GM12878 (cell line): ENCODE results near the gene LRIT2. TPM values are rescaled to one million over a fixed set of nuclear protein-coding genes. Genes with fewer than 3 reads are reported as not detected.

Source experiments
- ATAC-seq: fragments of 200-7000 bp; cut with Tn5 transposase; 3 replicates; pipeline ENCODE4 v1.9.1; 2020; ENCODE audit warnings: mild to moderate bottlenecking, moderate library complexity
- BruUV-seq: library from RNA; stranded (reverse); fragments of 400-500 nt; replicated peaks from 2 replicates; lab custom pipeline; 2021; lab: Mats Ljungman, UMichigan
- CTCF ChIA-PET: fragments of 300-600 bp; sonication (Branson Sonifier 250); formaldehyde crosslinking; extraction: SDS; loops from one replicate; lab custom pipeline; 2021; ENCODE audit warnings: inconsistent platforms; lab: Yijun Ruan, JAX
- POLR2A ChIA-PET: fragments of 350-600 bp; formaldehyde crosslinking; extraction: SDS; loops from one replicate; lab custom pipeline; 2021; ENCODE audit warnings: inconsistent platforms; lab: Charles Lee
- RAD21 ChIA-PET: fragments of 300-600 bp; sonication (Branson Sonifier 250); formaldehyde crosslinking; loops from one replicate; lab custom pipeline; 2023; ENCODE audit warnings: antibody characterized with exemption; ENCODE audit not compliant: unreplicated experiment; lab: Charles Lee
- SMC1A ChIA-PET: fragments of 300-600 bp; sonication (Branson Sonifier 250); formaldehyde crosslinking; loops from one replicate; lab custom pipeline; 2023; ENCODE audit not compliant: unreplicated experiment, uncharacterized antibody; lab: Charles Lee
- DNase-seq: peaks from one replicate; pipeline ENCODE4 v3.0.0-alpha.2; 2011; ENCODE audit warnings: low read depth, low spot score
- FAIRE-seq: peaks from 3 replicates; lab custom pipeline; 2011; peaks lifted over from hg19 to GRCh38; lab: Jason Lieb, UNC
- H2AFZ ChIP-seq: 2 replicates; pipeline ENCODE4 v1.6.0; 2011; ENCODE audit warnings: low read depth, low read length, control low read depth; ENCODE audit not compliant: control insufficient read depth
- H3K27ac ChIP-seq: 2 replicates; pipeline ENCODE4 v1.5.1; 2011; ENCODE audit warnings: control low read depth; ENCODE audit not compliant: control insufficient read depth, insufficient read depth
- H3K27me3 ChIP-seq, 2 experiments: replicated peaks in 1 of 2; 2 replicates each; pipeline versions ENCODE4 v1.6.0 to v1.6.1; 2011; ENCODE audit warnings: low read length in 1 of 2; ENCODE audit not compliant: control insufficient read depth in 2 of 2, insufficient read depth in 2 of 2
- H3K36me3 ChIP-seq, 2 experiments: 2 replicates each; pipeline ENCODE4 v1.5.1; 2011; ENCODE audit warnings: low read length in 1 of 2; ENCODE audit not compliant: control insufficient read depth in 2 of 2, insufficient read depth in 2 of 2
- H3K4me1 ChIP-seq: 2 replicates; pipeline ENCODE4 v1.6.1; 2011; ENCODE audit warnings: mild to moderate bottlenecking, low read length, moderate library complexity, mixed read lengths; ENCODE audit not compliant: control insufficient read depth, insufficient read depth
- H3K4me2 ChIP-seq: 2 replicates; pipeline ENCODE4 v1.6.0; 2011; ENCODE audit warnings: control low read depth; ENCODE audit not compliant: control insufficient read depth, insufficient read depth
- H3K4me3 ChIP-seq: fragments of 200-600 bp; sonication (generic); 2 replicates; pipeline ENCODE4 v1.5.1; 2016
- H3K79me2 ChIP-seq: 2 replicates; pipeline ENCODE4 v1.6.0; 2011; ENCODE audit warnings: low read length; ENCODE audit not compliant: control insufficient read depth, insufficient read depth
- H3K9ac ChIP-seq: 2 replicates; pipeline ENCODE4 v1.8.0; 2011; ENCODE audit warnings: low read length, control low read depth, mixed read lengths; ENCODE audit not compliant: control insufficient read depth, insufficient read depth
- H3K9me3 ChIP-seq: replicated peaks from 3 replicates; pipeline ENCODE4 v1.5.1; 2011; ENCODE audit warnings: mild to moderate bottlenecking, low read length; ENCODE audit not compliant: control insufficient read depth, insufficient read depth
- H4K20me1 ChIP-seq: 2 replicates; pipeline ENCODE4 v1.6.0; 2011; ENCODE audit not compliant: control insufficient read depth, insufficient read depth
- ATF7 ChIP-seq: fragments of 450-650 bp; IDR thresholded peaks from 2 replicates; pipeline ENCODE4 v1.6.1; 2016; ENCODE audit warnings: low read depth, mild to moderate bottlenecking
- CEBPB ChIP-seq, 2 experiments: fragments of 150-350 bp in 1 of 2; IDR thresholded peaks; 2 replicates each; pipeline ENCODE4 v1.6.1; 2012 to 2014; ENCODE audit warnings: low read depth in 2 of 2, low read length in 2 of 2, borderline replicate concordance in 1 of 2, inconsistent platforms in 1 of 2
- CHD4 ChIP-seq: fragments of 200-600 bp; sonication (generic); IDR thresholded peaks from 2 replicates; pipeline ENCODE4 v1.6.1; 2016; ENCODE audit warnings: mild to moderate bottlenecking
- CREB1 ChIP-seq: IDR thresholded peaks from 2 replicates; pipeline ENCODE4 v1.6.1; 2012; ENCODE audit warnings: low read depth, mild to moderate bottlenecking, inconsistent platforms
- EGR1 ChIP-seq, 2 experiments: IDR thresholded peaks; 1 replicate in 1 of 2; 2 replicates in 1 of 2; pipeline ENCODE4 v1.6.1; 2011 to 2012; ENCODE audit warnings: low read depth in 2 of 2, low read length in 2 of 2, borderline replicate concordance in 1 of 2, mild to moderate bottlenecking in 1 of 2, moderate library complexity in 1 of 2
- ESRRA ChIP-seq: IDR thresholded peaks from 2 replicates; pipeline ENCODE4 v1.6.1; 2012; ENCODE audit warnings: mild to moderate bottlenecking, low read length, improper control_type of control experiment
- ETV6 ChIP-seq, 2 experiments: fragments of 450-650 bp in 1 of 2; IDR thresholded peaks in 1 of 2; conservative IDR thresholded peaks in 1 of 2; 2 replicates each; pipeline ENCODE4 v1.6.1; 2014; ENCODE audit warnings: antibody characterized with exemption in 1 of 2, borderline replicate concordance in 1 of 2, low read depth in 1 of 2, mild to moderate bottlenecking in 1 of 2, moderate library complexity in 1 of 2
- MYC ChIP-seq: IDR thresholded peaks from 2 replicates; pipeline ENCODE4 v1.6.1; 2011; ENCODE audit warnings: mild to moderate bottlenecking, low read length, moderate library complexity, inconsistent platforms; ENCODE audit not compliant: insufficient read depth, insufficient replicate concordance, insufficient read length, severe bottlenecking
- NRF1 ChIP-seq: conservative IDR thresholded peaks from 2 replicates; pipeline ENCODE4 v1.6.1; 2011; ENCODE audit warnings: mild to moderate bottlenecking, low read depth, low read length, improper control_type of control experiment
- WRNIP1 ChIP-seq: IDR thresholded peaks from 2 replicates; pipeline ENCODE4 v1.6.1; 2011; ENCODE audit warnings: low read depth, low read length, improper control_type of control experiment, borderline replicate concordance
- WGBS: methylation state at CpG from one replicate; pipeline ENCODE4 v1.1.6; 2016; ENCODE audit warnings: low lambda C conversion rate; ENCODE audit not compliant: insufficient replicate concordance, insufficient coverage; ENCODE audit errors: missing lambda C conversion rate; 5-methylcytosine and 5-hydroxymethylcytosine counted together
- in situ Hi-C: fragments of 300-500 bp; cut with MboI; formaldehyde crosslinking; loops from 9 replicates; pipeline ENCODE4 v1.14.3; 2018; ENCODE audit warnings: mixed read lengths
- intact Hi-C: fragments of 100-400 bp; cut with micrococcal nuclease; formaldehyde crosslinking; loops from one replicate; pipeline ENCODE4 v1.14.2; 2022; ENCODE audit not compliant: unreplicated experiment
- polyA plus RNA-seq, 11 experiments: library from polyadenylated mRNA; depleted of rRNA in 4 of 11; unstranded in 6 of 11; stranded (reverse) in 5 of 11; fragments of >200 nt; fragmentation: Nextera tagmentation in 4 of 11; fragmentation: Illumina TruSeq in 1 of 11; extraction: Ambion mirVana in 4 of 11; extraction: Trizol in 1 of 11; gene quantifications; 1 replicate in 1 of 11; 2 replicates in 10 of 11; pipeline versions ENCODE4 v1.2.1 to v1.2.3, GENCODE V29; 2011 to 2016; ENCODE audit warnings: inconsistent platforms in 2 of 11, missing spikeins in 2 of 11, low read depth in 1 of 11
- total RNA-seq, 4 experiments: library from RNA; depleted of rRNA in 3 of 4; stranded (reverse); fragments of >200 nt in 3 of 4; fragmentation: Illumina TruSeq in 1 of 4; extraction: Trizol in 1 of 4; gene quantifications; 2 replicates each; pipeline versions ENCODE4 v1.2.1 to v1.2.3, GENCODE V29; 2013 to 2021
- TF ChIP-seq, protein P1 (sequence below), 3 experiments: IDR thresholded peaks in 2 of 3; conservative IDR thresholded peaks in 1 of 3; 2 replicates each; pipeline ENCODE4 v1.5.1; 2011; ENCODE audit warnings: low read depth in 3 of 3, low read length in 3 of 3, mild to moderate bottlenecking in 3 of 3, control low read depth in 2 of 3, moderate library complexity in 2 of 3, inconsistent platforms in 1 of 3, mixed read lengths in 1 of 3; ENCODE audit not compliant: control insufficient read depth in 2 of 3, insufficient read depth in 1 of 3; ENCODE audit errors: extremely low read depth in 1 of 3
- TF ChIP-seq, protein P2 (sequence below): fragments of 450-650 bp; IDR thresholded peaks from 2 replicates; pipeline ENCODE4 v1.6.1; 2016; ENCODE audit warnings: mild to moderate bottlenecking, moderate library complexity, borderline replicate concordance
- TF ChIP-seq, protein P3 (sequence below): fragments of 450-650 bp; formaldehyde crosslinking; IDR thresholded peaks from 2 replicates; pipeline ENCODE4 v1.4.0; 2022; ENCODE audit warnings: mild to moderate bottlenecking, moderate library complexity

The LRIT2 gene
- total and polyA plus RNA-seq, 10 of the 15 experiments (the other 5 are each of a cell fraction or from before 2014, with no cell fraction given) = not detected

GRCh38 chr10:84248794-84249193 is 23.4 kb upstream of the LRIT2 start:
- no peaks in the 10 kb centered on the region for H3K79me2 ChIP-seq
- ATAC-seq = no peak
- FAIRE-seq = no peak
- no peaks in the 10 kb centered on the region for H3K4me1 ChIP-seq
- no peak for DNase-seq
- no peak overlapping the region for H3K9ac ChIP-seq
- SMC1A ChIA-PET = no interaction called here
- H3K9me3 ChIP-seq = no peaks in the 10 kb centered on the region
- POLR2A ChIA-PET = interaction anchor here (0.9 kb wide), 1 partner anchor 9 kb away, joined by 3 read pairs; no protein-coding TSS in a partner anchor
- 39% methylated on average over 12 of the region's 12 CpGs for WGBS
- H3K4me3 ChIP-seq = no peak overlapping the region
- RAD21 ChIA-PET = no interaction called here
- no peak overlapping the region for H3K27ac ChIP-seq
- H3K4me2 ChIP-seq = no peak overlapping the region
- no TSS peak for BruUV-seq
- intact Hi-C loops (no loop called here), in situ Hi-C loops (no loop called here)
- no peak overlapping the region for H2AFZ ChIP-seq
- peaks cover 0 to 4% of the 10 kb centered on the region in 2 experiments; a peak in 2 of 4 replicates for H3K27me3 ChIP-seq
- H4K20me1 ChIP-seq = no peaks in the 10 kb centered on the region
- no peaks in the 10 kb centered on the region for H3K36me3 ChIP-seq
- CTCF ChIA-PET = interaction anchor here (1.0 kb wide), 1 partner anchor 9 kb away, joined by 5 read pairs; no protein-coding TSS in a partner anchor
- no peak for TF ChIP-seq CEBPB (IDR thresholded peaks at IDR 0.05; ENCODE audit: borderline replicate concordance in 1 of 2, low read depth in 2 of 2, low read length in 2 of 2)
- no peak for TF ChIP-seq ESRRA
- TF ChIP-seq, protein P1, sequence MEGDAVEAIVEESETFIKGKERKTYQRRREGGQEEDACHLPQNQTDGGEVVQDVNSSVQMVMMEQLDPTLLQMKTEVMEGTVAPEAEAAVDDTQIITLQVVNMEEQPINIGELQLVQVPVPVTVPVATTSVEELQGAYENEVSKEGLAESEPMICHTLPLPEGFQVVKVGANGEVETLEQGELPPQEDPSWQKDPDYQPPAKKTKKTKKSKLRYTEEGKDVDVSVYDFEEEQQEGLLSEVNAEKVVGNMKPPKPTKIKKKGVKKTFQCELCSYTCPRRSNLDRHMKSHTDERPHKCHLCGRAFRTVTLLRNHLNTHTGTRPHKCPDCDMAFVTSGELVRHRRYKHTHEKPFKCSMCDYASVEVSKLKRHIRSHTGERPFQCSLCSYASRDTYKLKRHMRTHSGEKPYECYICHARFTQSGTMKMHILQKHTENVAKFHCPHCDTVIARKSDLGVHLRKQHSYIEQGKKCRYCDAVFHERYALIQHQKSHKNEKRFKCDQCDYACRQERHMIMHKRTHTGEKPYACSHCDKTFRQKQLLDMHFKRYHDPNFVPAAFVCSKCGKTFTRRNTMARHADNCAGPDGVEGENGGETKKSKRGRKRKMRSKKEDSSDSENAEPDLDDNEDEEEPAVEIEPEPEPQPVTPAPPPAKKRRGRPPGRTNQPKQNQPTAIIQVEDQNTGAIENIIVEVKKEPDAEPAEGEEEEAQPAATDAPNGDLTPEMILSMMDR (IDR thresholded peaks at IDR 0.05 in 2 of 3, conservative IDR thresholded peaks at IDR 0.05 in 1 of 3; ENCODE audit: control insufficient read depth in 2 of 3, extremely low read depth in 1 of 3, insufficient read depth in 1 of 3, low read depth in 3 of 3, low read length in 3 of 3) = no peak
- TF ChIP-seq, protein P2, sequence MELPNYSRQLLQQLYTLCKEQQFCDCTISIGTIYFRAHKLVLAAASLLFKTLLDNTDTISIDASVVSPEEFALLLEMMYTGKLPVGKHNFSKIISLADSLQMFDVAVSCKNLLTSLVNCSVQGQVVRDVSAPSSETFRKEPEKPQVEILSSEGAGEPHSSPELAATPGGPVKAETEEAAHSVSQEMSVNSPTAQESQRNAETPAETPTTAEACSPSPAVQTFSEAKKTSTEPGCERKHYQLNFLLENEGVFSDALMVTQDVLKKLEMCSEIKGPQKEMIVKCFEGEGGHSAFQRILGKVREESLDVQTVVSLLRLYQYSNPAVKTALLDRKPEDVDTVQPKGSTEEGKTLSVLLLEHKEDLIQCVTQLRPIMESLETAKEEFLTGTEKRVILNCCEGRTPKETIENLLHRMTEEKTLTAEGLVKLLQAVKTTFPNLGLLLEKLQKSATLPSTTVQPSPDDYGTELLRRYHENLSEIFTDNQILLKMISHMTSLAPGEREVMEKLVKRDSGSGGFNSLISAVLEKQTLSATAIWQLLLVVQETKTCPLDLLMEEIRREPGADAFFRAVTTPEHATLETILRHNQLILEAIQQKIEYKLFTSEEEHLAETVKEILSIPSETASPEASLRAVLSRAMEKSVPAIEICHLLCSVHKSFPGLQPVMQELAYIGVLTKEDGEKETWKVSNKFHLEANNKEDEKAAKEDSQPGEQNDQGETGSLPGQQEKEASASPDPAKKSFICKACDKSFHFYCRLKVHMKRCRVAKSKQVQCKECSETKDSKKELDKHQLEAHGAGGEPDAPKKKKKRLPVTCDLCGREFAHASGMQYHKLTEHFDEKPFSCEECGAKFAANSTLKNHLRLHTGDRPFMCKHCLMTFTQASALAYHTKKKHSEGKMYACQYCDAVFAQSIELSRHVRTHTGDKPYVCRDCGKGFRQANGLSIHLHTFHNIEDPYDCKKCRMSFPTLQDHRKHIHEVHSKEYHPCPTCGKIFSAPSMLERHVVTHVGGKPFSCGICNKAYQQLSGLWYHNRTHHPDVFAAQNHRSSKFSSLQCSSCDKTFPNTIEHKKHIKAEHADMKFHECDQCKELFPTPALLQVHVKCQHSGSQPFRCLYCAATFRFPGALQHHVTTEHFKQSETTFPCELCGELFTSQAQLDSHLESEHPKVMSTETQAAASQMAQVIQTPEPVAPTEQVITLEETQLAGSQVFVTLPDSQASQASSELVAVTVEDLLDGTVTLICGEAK = no peak
- TF ChIP-seq NRF1 = no peak
- TF ChIP-seq WRNIP1 = no peak
- no peak for TF ChIP-seq MYC
- TF ChIP-seq CHD4 = no peak
- no peak for TF ChIP-seq CREB1
- TF ChIP-seq EGR1 (IDR thresholded peaks at IDR 0.05; ENCODE audit: borderline replicate concordance in 1 of 2, low read depth in 2 of 2, low read length in 2 of 2) = no peak
- TF ChIP-seq, protein P3, sequence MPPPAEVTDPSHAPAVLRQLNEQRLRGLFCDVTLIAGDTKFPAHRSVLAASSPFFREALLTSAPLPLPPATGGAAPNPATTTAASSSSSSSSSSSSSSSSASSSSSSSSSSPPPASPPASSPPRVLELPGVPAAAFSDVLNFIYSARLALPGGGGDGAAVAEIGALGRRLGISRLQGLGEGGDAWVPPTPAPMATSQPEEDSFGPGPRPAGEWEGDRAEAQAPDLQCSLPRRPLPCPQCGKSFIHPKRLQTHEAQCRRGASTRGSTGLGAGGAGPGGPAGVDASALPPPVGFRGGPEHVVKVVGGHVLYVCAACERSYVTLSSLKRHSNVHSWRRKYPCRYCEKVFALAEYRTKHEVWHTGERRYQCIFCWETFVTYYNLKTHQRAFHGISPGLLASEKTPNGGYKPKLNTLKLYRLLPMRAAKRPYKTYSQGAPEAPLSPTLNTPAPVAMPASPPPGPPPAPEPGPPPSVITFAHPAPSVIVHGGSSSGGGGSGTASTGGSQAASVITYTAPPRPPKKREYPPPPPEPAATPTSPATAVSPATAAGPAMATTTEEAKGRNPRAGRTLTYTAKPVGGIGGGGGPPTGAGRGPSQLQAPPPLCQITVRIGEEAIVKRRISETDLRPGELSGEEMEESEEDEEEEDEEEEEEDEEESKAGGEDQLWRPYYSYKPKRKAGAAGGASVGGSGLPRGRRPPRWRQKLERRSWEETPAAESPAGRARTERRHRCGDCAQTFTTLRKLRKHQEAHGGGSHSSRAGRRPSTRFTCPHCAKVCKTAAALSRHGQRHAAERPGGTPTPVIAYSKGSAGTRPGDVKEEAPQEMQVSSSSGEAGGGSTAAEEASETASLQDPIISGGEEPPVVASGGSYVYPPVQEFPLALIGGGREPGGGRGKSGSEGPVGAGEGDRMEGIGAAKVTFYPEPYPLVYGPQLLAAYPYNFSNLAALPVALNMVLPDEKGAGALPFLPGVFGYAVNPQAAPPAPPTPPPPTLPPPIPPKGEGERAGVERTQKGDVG (CRISPR knock-in tag) = no peak
- TF ChIP-seq ETV6 (conservative IDR thresholded peaks at IDR 0.05 in 1 of 2, IDR thresholded peaks at IDR 0.05 in 1 of 2; ENCODE audit: borderline replicate concordance in 1 of 2, low read depth in 1 of 2) = no peak
- TF ChIP-seq ATF7 = no peak
